DMS 273 (cell line): ENCODE data around the gene CAMK2B.
A peak's percentile ranks its signal among the peaks of the same experiment; 100 is the strongest.

Experiments used
- DNase-seq: peaks from one replicate; lab custom pipeline; 2025; ENCODE audit not compliant: unreplicated experiment; lab: John Stamatoyannopoulos, UW

Gene CAMK2B

DNA sequence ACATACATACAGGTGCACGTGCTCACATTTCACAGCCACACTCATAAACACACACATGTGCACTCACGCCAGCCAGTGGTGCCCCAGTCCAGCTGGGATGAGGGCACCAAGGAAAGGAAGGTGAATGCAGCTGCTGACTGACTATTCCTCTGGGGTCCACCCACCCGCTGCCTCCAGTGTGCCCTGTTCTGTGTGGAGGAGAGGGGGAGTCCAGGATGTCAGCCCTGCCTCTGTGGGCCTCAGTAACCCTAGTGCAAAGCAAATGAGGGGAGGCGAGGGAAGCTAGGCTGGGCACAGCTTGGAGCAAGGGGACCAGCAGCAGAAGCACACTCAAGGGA, 67.0 kb downstream of the CAMK2B start:
- no peak for DNase-seq

- peak; percentile 52 for DNase-seq
These were observed 67.6 kb downstream of the CAMK2B start for GRCh38 chr7:44257618-44258422.

DNA sequence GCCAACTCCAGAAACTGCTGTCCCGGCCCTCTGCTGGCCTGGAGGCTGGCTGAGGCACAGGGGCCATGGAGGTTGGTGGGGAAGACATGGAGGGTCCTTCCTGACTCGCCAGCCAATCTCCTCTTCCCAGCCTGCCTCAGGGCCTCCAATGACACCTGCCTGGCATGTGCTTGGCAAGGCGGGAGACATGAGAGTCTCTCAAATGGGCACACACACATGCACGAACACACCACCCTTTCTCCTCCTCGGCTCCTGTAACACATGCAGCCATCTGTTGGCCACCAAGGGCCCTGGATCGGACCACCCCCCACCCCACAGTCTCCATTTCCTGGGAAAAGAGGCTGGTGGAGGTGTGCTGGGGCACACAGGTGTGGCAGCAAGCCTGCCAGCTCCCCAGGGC, 68.2 kb downstream of the CAMK2B start:
- DNase-seq: no peak

DNA sequence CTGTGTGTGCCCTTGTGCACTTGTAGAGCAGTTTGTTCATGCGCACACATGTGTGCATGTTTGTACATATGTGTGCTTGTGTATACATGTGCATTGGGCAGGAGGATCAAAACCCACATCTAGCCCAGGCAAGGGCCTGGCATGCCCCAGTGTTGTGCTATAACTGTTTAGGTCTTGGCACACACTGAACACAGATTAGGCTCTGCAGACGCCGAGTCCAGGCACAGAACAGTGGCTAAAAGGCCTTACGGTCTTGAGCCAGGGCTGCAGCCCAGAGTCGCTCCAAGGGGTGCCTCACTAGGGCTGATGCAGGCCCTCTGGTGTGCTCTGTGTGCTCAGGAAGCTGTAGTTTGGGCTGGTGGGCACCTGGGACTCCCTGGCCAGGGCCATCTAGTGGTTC, 68.9 kb downstream of the CAMK2B start:
- no peak for DNase-seq

DNA sequence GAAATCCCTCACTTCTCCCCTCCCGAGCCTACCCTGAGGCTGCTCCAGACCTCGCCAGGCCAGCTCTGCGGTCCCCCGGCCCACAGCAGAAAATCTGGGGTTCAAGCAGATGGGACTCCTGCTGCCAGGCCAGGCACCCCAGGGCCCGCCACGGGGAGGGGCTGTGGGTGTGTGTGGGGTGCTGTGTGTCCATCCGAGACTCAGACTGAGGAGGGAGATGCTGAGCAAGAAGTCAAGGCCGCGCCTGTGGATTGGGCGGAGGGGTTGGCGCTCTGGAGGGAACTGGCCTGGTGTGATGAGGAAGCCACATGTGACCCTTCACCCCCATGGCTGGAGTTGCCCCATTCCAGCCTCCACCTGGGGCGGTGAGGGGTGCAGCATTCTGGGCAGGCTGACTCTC, 73.5 kb downstream of the CAMK2B start:
- no peak for DNase-seq

DNA sequence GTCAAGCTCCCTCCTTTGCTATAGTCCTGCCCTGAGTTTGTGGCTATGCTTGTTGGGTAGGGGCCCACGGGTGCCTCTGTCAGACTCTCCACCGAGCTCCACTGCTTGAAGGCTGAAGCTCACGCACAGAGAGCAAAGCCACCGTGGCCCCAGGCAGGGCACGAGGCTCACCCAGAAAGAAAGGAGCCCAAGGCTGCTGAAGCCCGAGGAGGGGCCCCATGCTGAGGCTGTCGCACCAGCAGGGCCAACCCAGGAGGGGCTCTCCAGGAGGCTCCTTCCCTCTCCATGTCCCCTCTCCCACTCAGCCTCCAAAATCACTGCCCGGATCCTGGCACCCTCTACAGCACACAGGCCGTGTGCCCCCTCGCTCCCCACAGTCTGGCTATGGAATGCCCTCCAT, 74.1 kb downstream of the CAMK2B start:
- no peak for DNase-seq

DNA sequence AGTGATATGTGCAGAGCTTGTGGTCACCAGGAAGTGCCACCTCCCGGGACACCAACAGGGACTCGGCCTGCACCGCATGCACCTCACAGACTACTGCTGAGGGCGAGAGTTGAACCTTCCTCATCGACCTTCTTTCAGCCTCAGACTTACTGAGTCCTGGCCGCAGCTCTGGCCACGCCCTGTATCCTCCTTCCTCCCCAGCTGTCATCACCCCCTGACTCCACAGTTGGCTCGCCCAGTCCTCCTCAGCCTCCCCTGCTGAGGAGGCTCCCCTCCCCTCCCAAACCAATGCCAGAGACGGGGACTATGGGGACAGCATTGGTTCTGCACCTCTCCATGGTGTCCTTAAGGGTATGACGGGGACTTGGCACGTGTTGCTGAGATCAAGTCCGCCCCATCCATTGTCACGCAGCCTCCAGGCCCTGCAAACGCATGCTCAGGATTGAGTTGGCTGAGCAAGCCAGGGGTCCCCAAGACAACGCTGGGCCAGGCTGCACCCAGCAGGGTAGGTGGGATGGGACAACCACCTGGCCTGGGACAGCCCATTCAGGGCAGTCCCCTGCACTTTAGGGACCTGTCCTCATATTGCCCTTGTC, 75.7 kb downstream of the CAMK2B start:
- no peak for DNase-seq

DNA sequence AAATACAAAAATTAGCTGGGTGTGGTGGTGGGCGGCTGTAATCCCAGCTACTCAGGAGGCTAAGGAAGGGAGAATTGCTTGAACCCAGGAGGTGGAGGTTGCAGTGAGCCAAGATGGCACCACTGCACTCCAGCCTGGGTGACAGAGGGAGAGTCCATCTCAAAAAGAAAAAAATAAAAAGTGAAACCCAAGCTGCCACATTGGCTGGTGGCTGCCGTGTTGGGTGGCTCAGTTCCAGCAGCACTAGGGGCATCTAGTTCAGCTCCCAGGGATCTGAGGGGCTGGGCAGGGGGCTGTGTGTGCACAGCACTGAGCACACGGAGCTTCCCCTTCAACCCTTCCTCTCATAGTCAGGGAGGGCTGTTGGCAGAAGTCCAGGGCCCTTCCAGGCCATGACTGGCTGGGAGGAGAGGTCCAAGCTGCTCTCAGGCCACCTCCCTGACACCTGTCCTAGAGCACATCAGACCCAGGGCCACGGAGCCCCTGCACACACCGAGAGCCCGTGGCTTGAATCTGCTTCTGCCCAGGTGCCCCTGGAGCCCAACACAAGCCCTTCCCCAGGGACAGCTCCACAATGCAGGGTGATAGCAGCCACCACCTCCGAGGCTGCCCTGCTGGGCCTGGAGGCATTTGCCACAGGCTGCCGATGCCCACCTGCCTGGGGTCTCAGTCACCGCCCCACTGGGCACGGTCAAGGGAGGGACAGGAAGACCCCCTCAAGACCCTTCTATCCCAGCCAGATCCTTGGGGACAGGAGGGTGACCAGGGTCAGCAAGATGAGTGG, 77.3 kb downstream of the CAMK2B start:
- DNase-seq: no peak

DNA sequence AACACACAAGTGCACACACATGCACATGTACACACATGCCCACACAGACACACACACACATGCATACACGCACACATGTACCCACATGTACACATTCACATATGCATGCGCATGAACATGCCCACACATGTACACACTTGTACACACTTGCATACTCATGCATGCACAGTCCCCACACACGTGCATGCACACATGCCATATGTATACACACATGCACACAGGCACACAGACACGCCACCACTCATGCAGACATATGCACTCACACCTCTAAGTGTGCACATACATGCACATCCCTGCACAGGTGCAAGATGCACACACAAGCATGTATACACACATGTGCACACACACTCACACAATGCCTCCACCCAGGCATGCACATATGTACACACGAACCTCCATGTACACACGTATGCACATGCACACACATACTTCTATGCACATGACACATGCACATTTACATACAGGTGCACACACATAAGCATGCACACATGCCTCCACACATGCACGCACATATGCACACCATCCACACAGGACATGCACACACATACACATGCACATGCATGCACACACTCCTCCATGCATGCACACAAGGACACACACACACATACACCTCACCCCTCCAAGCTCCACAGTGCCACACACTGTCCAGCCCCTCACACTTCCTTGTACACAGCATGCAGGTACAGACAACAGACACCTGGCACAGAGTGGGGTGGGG, 78.8 kb downstream of the CAMK2B start:
- no peak for DNase-seq

GRCh38 chr7:44244282-44244681, 81.1 kb downstream of the CAMK2B start:
- peak; percentile 79 for DNase-seq

- no peak for DNase-seq
These were observed 83.3 kb downstream of the CAMK2B start for GRCh38 chr7:44242091-44242490.

DNA sequence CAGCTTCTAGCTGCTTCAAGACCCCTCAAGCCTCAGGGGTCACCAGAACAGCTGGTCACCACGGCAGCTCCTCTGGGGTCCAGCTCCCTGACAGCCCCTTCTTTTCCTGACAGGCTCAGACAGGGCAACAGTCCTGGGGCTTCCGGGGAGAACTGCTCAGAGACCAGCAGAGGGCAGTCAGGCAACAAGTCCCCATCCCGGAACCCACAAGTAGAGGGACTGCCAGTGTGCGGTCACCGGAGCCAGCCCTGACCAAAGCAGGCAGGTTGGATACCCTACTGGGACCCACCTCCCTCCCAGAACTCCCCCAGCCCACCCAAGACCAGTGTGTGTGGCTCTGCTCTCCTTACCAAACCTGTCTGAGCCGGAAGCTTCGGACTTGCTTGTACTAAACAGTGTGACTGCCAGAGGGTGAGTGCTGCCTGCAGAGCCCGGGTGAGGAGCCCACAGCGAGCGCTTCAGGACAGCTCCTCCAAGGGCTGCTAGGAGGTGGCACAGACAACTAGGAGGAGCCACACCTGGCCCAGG, 84.3 kb downstream of the CAMK2B start:
- DNase-seq: peak; percentile 91

- DNase-seq: no peak
These were observed 85.0 kb downstream of the CAMK2B start for GRCh38 chr7:44240376-44240775.

- DNase-seq: no peak
These were observed 86.0 kb downstream of the CAMK2B start for GRCh38 chr7:44239361-44239760.

- DNase-seq: no peak
These were observed 87.2 kb downstream of the CAMK2B start for GRCh38 chr7:44238116-44238695.

DNA sequence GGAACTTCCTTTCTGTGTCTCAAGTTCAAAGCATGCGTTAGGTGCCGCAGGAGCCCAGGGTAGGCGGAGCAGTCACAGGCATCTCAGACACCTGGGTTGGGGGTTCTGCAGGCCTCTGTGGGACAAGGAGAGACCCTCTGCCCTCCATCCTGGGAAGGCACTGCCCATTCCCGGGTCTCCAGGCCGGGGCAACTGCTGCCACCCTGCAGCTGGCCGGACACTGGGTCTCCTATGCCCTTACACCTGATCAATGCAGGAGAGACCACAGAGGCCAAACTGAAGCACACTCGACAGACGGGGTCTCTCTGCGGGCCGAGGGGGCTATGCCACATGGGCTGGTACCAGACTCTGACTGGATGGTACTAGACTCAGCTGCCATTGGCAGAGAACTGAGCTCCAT, 87.7 kb downstream of the CAMK2B start:
- DNase-seq: no peak

DNA sequence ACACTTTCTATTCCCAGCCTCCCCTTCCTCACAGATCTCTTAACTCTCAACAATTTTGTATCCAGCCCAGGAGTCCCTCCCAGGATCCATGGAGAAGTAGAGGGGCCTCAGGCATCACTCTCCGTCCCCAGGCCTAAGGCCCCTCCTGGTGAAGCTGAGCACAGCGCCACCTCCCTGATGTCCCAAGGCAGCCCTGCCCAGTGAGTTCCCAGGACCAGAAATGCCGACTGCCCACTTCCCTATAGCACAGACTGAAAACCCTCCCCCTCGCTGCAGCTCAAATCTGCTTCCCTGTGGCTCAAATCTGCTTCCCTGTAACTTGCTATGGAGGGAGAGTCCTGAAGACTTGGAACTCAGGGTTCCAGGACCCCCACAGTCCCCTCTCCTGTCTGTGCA, 89.1 kb downstream of the CAMK2B start:
- peak; percentile 52 for DNase-seq

DNA sequence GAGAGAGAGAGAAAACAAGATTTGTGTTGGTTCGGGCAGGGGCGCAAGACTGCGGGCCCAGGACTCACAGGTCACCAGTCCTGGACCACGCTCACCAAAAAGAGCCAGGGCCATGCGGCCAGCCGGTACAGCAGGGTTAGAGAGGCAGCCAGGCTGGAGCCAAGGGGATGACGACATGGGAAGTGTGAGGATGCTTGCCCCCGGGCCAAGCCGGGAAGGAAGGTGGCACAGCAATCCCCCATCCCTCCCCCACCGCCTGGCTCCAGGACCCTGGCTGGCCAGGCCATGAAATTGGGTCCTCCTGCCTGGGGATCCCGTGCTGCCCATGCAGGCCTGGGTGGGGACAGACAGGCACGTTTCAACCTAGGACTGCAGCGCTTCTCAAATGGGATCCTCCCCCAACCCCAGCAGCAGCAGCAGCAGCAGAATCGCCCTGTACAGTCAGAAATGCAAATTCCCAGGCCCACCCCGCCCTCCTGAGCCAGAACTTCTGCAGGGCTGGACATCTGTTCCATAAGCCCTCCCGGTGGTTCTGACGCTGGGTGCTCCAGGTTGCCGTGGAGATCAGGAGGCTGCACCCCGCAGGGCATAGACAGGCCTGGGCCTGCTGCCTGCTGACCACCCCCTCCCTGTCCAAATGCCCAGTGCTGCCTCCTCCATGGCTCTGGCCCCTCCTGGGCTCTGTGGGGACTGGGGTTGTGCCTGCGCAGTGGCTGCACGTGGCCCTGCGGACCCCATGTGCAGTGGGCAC, 89.6 kb downstream of the CAMK2B start:
- DNase-seq: peak; percentile 71

DNA sequence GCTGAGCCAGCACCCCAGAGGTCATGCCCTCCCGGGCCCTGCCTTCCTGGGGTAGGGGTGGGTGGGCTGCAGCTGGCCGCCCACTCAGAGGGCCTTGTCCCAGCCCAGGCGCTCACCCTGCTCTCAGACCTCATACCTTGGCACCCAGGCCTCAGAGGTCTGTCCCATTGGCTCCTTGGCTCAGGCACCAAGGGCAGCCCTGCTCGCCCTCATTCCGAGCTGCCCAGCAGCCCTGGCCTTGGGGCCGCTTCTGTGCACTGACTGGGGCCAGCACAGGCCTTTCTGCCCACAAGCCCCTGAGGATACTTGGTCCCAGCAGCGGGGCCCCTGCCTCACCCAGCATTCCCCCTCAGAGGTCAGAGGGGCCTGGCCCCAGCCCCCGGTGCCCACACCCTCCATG, 90.3 kb downstream of the CAMK2B start:
- DNase-seq: no peak
